ENCODE results near the gene FOS. TPM values are rescaled to one million over a fixed set of nuclear protein-coding genes. Genes with fewer than 3 reads are reported as not detected.

FOS gene
- total and polyA plus RNA-seq, 2 experiments from 2014 or later, result 107 to 124 TPM

- Histone ChIP-seq H3K9ac (no peak overlapping the region), H3K4me2 (ENCODE audit: unreplicated experiment) (no peak overlapping the region), H3K27ac (no peak overlapping the region), H3K27me3 (replicated peaks; ENCODE audit: insufficient read depth) (no peaks in the 10 kb centered on the region), H2AFZ (peak overlapping the region; percentile 29; the same call in 1 of the 2 replicates), H3F3A (ENCODE audit: insufficient read depth) (no peaks in the 10 kb centered on the region), H3K4me3 (no peak overlapping the region), H3K9me3 (ENCODE audit: low read depth) (no peaks in the 10 kb centered on the region), H3K79me2 (ENCODE audit: insufficient read depth) (no peaks in the 10 kb centered on the region), H3K9me2 (ENCODE audit: insufficient read depth) (no peaks in the 10 kb centered on the region), H3K36me3 (ENCODE audit: low read depth) (no peaks in the 10 kb centered on the region), H4K20me1 (ENCODE audit: insufficient read depth) (no peaks in the 10 kb centered on the region), H3K4me1 (ENCODE audit: insufficient read depth) (peaks cover 7% of the 10 kb centered on the region)
- WGBS, 2 experiments (ENCODE audit: low coverage in 1 of 2, low lambda C conversion rate in 2 of 2, missing lambda C conversion rate in 2 of 2), result 96 to 98% methylated on average over 6 of the region's 6 CpGs
- no peak for TF ChIP-seq EZH2phosphoT487 (IDR thresholded peaks at IDR 0.05; ENCODE audit: insufficient read depth, low read depth)
- TF ChIP-seq EZH2 (IDR thresholded peaks at IDR 0.05; ENCODE audit: insufficient read depth, poor library complexity, severe bottlenecking), result no peak
- no peak for DNase-seq
- in situ Hi-C loops (cut with MboI), result no loop called here
These were observed 42.2 kb upstream of the FOS start for GRCh38 chr14:75236467-75236866.

GRCh38 chr14:75236901-75237419, 41.7 kb upstream of the FOS start:
- Histone ChIP-seq H3K4me3 (no peak overlapping the region), H3K27me3 (replicated peaks; ENCODE audit: insufficient read depth) (no peaks in the 10 kb centered on the region), H2AFZ (peak overlapping the region; percentile 29), H3K9me3 (ENCODE audit: low read depth) (no peaks in the 10 kb centered on the region), H3K27ac (no peak overlapping the region), H3K4me2 (ENCODE audit: unreplicated experiment) (no peak overlapping the region), H3K79me2 (ENCODE audit: insufficient read depth) (no peaks in the 10 kb centered on the region), H3K9me2 (ENCODE audit: insufficient read depth) (no peaks in the 10 kb centered on the region), H3K36me3 (ENCODE audit: low read depth) (no peaks in the 10 kb centered on the region), H3F3A (ENCODE audit: insufficient read depth) (no peaks in the 10 kb centered on the region), H3K4me1 (ENCODE audit: insufficient read depth) (peaks cover 7% of the 10 kb centered on the region), H4K20me1 (ENCODE audit: insufficient read depth) (no peaks in the 10 kb centered on the region), H3K9ac (no peak overlapping the region)
- in situ Hi-C loops (cut with MboI), result no loop called here
- DNase-seq, result no peak
- 51 to 66% methylated on average over 9 of the region's 9 CpGs for WGBS, 2 experiments (ENCODE audit: low coverage in 1 of 2, low lambda C conversion rate in 2 of 2, missing lambda C conversion rate in 2 of 2)
- TF ChIP-seq EZH2 (IDR thresholded peaks at IDR 0.05; ENCODE audit: insufficient read depth, poor library complexity, severe bottlenecking) (no peak), EZH2phosphoT487 (IDR thresholded peaks at IDR 0.05; ENCODE audit: insufficient read depth, low read depth) (no peak)

GRCh38 chr14:75238756-75239455, 39.7 kb upstream of the FOS start:
- Histone ChIP-seq H4K20me1 (ENCODE audit: insufficient read depth) (no peaks in the 10 kb centered on the region), H3K79me2 (ENCODE audit: insufficient read depth) (no peaks in the 10 kb centered on the region), H2AFZ (no peak overlapping the region), H3K9me2 (ENCODE audit: insufficient read depth) (no peaks in the 10 kb centered on the region), H3K4me2 (ENCODE audit: unreplicated experiment) (no peak overlapping the region), H3K4me1 (ENCODE audit: insufficient read depth) (peaks cover 14% of the 10 kb centered on the region), H3F3A (ENCODE audit: insufficient read depth) (peaks cover 8% of the 10 kb centered on the region), H3K27ac (no peak overlapping the region), H3K36me3 (ENCODE audit: low read depth) (no peaks in the 10 kb centered on the region), H3K9me3 (ENCODE audit: low read depth) (no peaks in the 10 kb centered on the region), H3K4me3 (no peak overlapping the region), H3K27me3 (replicated peaks; ENCODE audit: insufficient read depth) (no peaks in the 10 kb centered on the region), H3K9ac (no peak overlapping the region)
- in situ Hi-C loops (cut with MboI), result no loop called here
- WGBS, 2 experiments (ENCODE audit: low coverage in 1 of 2, low lambda C conversion rate in 2 of 2, missing lambda C conversion rate in 2 of 2), result 80 to 83% methylated on average over 11 of the region's 11 CpGs
- no peak for TF ChIP-seq EZH2phosphoT487 (IDR thresholded peaks at IDR 0.05; ENCODE audit: insufficient read depth, low read depth)
- TF ChIP-seq EZH2 (IDR thresholded peaks at IDR 0.05; ENCODE audit: insufficient read depth, poor library complexity, severe bottlenecking), result no peak
- no peak for DNase-seq

- Histone ChIP-seq H3K9ac (no peak overlapping the region), H3K9me3 (ENCODE audit: low read depth) (no peaks in the 10 kb centered on the region), H3K4me1 (ENCODE audit: insufficient read depth) (peaks cover 6% of the 10 kb centered on the region), H4K20me1 (ENCODE audit: insufficient read depth) (no peaks in the 10 kb centered on the region), H3F3A (ENCODE audit: insufficient read depth) (peaks cover 8% of the 10 kb centered on the region), H3K27me3 (replicated peaks; ENCODE audit: insufficient read depth) (no peaks in the 10 kb centered on the region), H3K79me2 (ENCODE audit: insufficient read depth) (no peaks in the 10 kb centered on the region), H3K4me3 (no peak overlapping the region), H3K4me2 (ENCODE audit: unreplicated experiment) (no peak overlapping the region), H2AFZ (no peak overlapping the region), H3K27ac (no peak overlapping the region), H3K9me2 (ENCODE audit: insufficient read depth) (no peaks in the 10 kb centered on the region), H3K36me3 (ENCODE audit: low read depth) (no peaks in the 10 kb centered on the region)
- in situ Hi-C loops (cut with MboI), result no loop called here
- WGBS, 2 experiments (ENCODE audit: low coverage in 1 of 2, low lambda C conversion rate in 2 of 2, missing lambda C conversion rate in 2 of 2), result 81 to 89% methylated on average over 6 of the region's 6 CpGs
- DNase-seq, result no peak
- TF ChIP-seq EZH2phosphoT487 (IDR thresholded peaks at IDR 0.05; ENCODE audit: insufficient read depth, low read depth), result no peak
These were observed 37.8 kb upstream of the FOS start for GRCh38 chr14:75240781-75241180.
